SW 1271 (cell line): ENCODE results near the gene H3-3A.
"Not testable (repeated sequence)": the region's sequence is repeated elsewhere in the genome, so short reads cannot be mapped to it uniquely, and the experiment has no call there.

Experiments used
- DNase-seq, 2 experiments: peaks; one replicate each; lab custom pipeline; 2025; lab: John Stamatoyannopoulos, UW

H3-3A gene

GRCh38 chr1:226085675-226086285, 23.3 kb downstream of the H3-3A start:
- DNase-seq: no peak

GRCh38 chr1:226086776-226087175, 24.3 kb downstream of the H3-3A start:
- DNase-seq: no peak

- DNase-seq: no peak
Observed at GRCh38 chr1:226091461-226091860, 28.9 kb downstream of the H3-3A start.

- not testable (repeated sequence) for DNase-seq
Observed at GRCh38 chr1:226092048-226092820, 29.7 kb downstream of the H3-3A start.

- DNase-seq: no peak
Observed at GRCh38 chr1:226092965-226093364, 30.4 kb downstream of the H3-3A start.

GRCh38 chr1:226093621-226094020, 31.1 kb downstream of the H3-3A start:
- DNase-seq: no peak

- DNase-seq: no peak
Observed at GRCh38 chr1:226094451-226094850, 31.9 kb downstream of the H3-3A start.

GRCh38 chr1:226095286-226095685, 32.8 kb downstream of the H3-3A start:
- no peak for DNase-seq

GRCh38 chr1:226097866-226098625, 35.5 kb downstream of the H3-3A start:
- DNase-seq: no peak

- DNase-seq: no peak
Observed at GRCh38 chr1:226098870-226099835, 36.6 kb downstream of the H3-3A start.

- no peak for DNase-seq
Observed at GRCh38 chr1:226100436-226101391, 38.2 kb downstream of the H3-3A start.

- no peak for DNase-seq
Observed at GRCh38 chr1:226104671-226105121, 42.2 kb downstream of the H3-3A start.

- DNase-seq: no peak
Observed at GRCh38 chr1:226107471-226108460, 45.2 kb downstream of the H3-3A start.

- no peak for DNase-seq
Observed at GRCh38 chr1:226108935-226109828, 46.7 kb downstream of the H3-3A start.

GRCh38 chr1:226109829-226110248, 47.3 kb downstream of the H3-3A start:
- DNase-seq: peak; percentile 12 to 41

GRCh38 chr1:226110249-226111097, 48.0 kb downstream of the H3-3A start:
- DNase-seq: no peak
